UCSD-AML1 (cell line): ENCODE data around the gene GNPTAB.

Source experiments
- DNase-seq: peaks from one replicate; lab custom pipeline; 2025; ENCODE audit not compliant: unreplicated experiment; lab: John Stamatoyannopoulos, UW

The GNPTAB gene

DNA sequence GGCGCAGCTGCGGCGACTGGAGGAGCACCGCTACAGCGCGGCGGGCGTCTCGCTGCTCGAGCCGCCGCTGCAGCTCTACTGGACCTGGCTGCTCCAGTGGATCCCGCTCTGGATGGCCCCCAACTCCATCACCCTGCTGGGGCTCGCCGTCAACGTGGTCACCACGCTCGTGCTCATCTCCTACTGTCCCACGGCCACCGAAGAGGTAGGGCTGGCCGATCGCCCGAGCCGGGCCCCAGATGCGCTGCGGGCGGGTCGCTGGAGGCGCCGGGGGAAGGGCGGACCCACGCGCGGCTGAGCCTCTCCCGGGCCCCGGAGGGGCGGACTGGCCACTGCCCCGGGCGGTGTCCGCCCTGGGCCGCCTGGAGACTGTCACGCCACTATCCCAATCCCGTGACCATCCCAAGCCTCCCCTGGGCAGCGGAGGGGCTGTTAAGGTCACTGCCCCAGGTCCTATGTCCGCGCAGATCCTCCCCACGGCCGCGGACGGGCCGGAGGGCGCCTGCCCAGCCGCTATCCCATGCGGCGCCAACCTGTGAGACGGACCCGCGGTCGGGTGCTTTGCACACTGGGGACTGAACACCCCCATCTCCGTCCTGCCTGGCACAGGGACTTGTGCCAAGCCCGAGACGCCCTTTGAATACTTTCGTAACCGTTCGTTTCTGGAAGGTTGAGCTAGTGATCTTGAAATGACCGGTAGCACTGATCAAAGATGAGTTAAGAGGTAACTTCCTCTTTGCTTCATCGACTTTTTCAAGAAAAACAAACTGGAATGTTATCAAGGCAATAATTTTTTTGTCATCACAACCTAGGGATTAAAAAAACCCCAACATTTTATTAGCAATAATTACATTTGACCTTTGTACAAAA, 132.6 kb downstream of the GNPTAB start:
- DNase-seq: peak; percentile 29

DNA sequence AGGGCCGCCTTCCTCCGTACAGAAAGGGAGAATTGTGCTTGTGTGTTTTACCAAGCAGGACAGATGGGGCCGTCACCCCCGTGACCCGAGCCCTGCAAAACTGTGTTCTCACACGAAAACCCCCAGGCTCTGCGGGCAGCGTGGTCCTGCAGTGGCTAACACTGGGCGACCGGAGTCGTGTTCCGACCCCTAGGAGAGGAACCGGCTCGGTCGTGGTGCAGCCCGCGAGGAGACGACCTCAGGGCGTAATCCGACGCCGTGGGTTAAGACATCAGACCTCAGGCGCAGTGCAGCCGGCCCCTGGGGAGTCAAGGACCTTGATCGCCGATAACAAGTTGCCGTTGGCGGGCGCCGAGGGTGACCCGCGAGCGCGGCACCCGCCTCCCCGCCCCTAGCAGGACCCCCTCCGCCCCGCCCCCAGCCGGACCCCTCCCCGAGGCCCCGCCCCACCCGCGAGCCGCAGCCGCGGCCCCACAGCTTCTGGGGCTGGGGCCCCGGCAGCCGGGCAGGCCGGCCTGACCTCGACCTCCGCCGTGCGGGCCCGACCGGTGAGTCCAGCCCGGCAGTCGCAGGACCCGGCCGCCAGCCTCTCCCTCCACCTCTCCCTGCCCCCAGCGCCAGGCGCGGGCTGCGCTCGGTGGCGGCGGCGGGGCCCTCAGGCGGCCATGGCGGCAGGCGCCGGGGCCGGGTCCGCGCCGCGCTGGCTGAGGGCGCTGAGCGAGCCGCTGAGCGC, 133.4 kb downstream of the GNPTAB start, which contains the start of gene CHPT1:
CHPT1 (plus strand) TSS at position 444 of the 733 bp plus-strand sequence; CDS start at position 666, 222 bp downstream.
- DNase-seq: peak; percentile 69

DNA sequence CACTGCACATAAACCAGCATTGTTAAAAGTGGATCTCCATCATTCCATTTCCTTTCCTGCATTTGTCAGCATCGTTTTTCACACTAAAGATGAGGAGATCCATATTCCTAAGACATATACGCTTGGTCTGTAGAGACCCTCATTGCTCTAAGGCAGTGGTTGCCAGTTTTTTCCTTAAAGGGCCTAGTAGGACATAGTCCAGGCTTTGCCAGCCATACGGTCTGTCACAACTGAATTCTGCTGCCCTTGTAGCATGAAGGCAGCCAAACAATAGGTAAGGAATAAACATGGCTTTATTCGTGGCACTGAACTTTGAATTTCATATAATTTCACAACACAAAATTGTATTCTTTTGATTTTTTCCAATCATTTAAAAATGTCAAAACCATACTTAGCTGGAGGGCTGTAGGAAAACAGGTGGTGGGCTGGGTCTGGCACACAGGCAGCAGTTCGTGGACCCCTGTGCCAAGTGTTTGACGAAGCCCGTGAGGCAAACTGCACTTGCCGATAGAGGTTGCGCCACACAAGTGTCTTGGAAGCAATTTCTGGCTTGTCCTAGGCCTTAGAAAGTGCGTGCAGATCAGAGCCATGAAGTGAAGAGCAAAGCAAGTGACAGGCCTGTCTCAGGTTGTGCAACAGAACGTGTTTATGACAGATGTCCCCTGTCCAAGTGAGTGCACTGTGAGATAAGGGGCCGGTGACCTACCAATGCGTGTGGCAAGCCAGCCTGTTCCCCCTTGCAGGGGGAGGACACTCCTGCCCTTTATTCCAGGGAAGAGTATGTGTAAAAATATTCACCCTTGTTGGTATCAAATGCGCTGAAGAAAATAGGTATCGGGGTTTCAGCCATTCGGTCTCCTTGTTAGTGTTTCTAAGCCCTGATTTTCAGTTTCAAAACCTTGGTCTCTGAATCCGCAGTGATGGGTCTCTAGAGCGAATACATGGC, 134.2 kb downstream of the GNPTAB start:
- DNase-seq: no peak

DNA sequence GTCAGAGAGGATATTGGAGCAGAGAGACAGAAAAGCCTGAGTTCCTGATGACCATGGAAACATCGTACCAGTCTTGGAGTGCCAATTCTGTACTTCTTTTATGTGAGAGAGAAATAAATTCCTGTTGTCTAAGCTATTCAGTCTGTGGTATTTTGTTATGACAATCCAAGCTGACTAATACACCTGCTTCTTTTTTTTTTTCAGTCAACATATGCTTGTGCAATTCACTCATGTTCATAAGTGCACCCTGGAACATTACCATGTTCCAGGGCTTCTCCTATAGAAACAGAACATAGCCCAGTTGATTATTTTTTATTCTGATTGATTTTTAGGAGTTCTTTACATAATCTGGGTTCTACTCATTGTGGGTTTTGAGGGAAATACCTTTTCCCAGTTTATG, 135.1 kb downstream of the GNPTAB start:
- DNase-seq: no peak
